HG03457 (cell line): ENCODE measurements around the gene LPAR1.

Experiments
- ATAC-seq: cut with Tn5 transposase; IDR thresholded peaks from one replicate; pipeline ENCODE4 v1.9.1; 2021; ENCODE audit warnings: moderate number of reproducible peaks; ENCODE audit not compliant: unreplicated experiment

Gene LPAR1

GRCh38 chr9:111003182-111003581 lies 35.1 kb downstream of the LPAR1 start:
- no peak for ATAC-seq

GRCh38 chr9:111001526-111001925 lies 36.7 kb downstream of the LPAR1 start:
- ATAC-seq, result no peak

- no peak for ATAC-seq
Measured at GRCh38 chr9:111000202-111000601, 38.1 kb downstream of the LPAR1 start.

- ATAC-seq, result no peak
Measured at GRCh38 chr9:110999379-110999778, 38.9 kb downstream of the LPAR1 start.

GRCh38 chr9:110997847-110998246 lies 40.4 kb downstream of the LPAR1 start:
- no peak for ATAC-seq

- ATAC-seq, result no peak
Measured at GRCh38 chr9:110996436-110997220, 41.6 kb downstream of the LPAR1 start.

- ATAC-seq, result no peak
Measured at GRCh38 chr9:110995420-110996340, 42.6 kb downstream of the LPAR1 start.

- ATAC-seq, result no peak
Measured at GRCh38 chr9:110994771-110995241, 43.5 kb downstream of the LPAR1 start.

- ATAC-seq, result no peak
Measured at GRCh38 chr9:110990481-110990880, 47.8 kb downstream of the LPAR1 start.

GRCh38 chr9:110986529-110986928 lies 51.7 kb downstream of the LPAR1 start:
- no peak for ATAC-seq

- no peak for ATAC-seq
Measured at GRCh38 chr9:110984890-110985437, 53.3 kb downstream of the LPAR1 start.

- no peak for ATAC-seq
Measured at GRCh38 chr9:110980261-110980660, 58.0 kb downstream of the LPAR1 start.

GRCh38 chr9:110979636-110980035 lies 58.6 kb downstream of the LPAR1 start:
- no peak for ATAC-seq

- no peak for ATAC-seq
Measured at GRCh38 chr9:110978516-110978915, 59.8 kb downstream of the LPAR1 start.

GRCh38 chr9:110977259-110977709 lies 61.0 kb downstream of the LPAR1 start:
- ATAC-seq, result no peak

GRCh38 chr9:110975969-110976368 lies 62.3 kb downstream of the LPAR1 start:
- no peak for ATAC-seq

GRCh38 chr9:110975278-110975677 lies 63.0 kb downstream of the LPAR1 start:
- ATAC-seq, result no peak

GRCh38 chr9:110971705-110972104 lies 66.6 kb downstream of the LPAR1 start:
- no peak for ATAC-seq

- no peak for ATAC-seq
Measured at GRCh38 chr9:110971234-110971633, 67.0 kb downstream of the LPAR1 start.

GRCh38 chr9:110969971-110970386 lies 68.3 kb downstream of the LPAR1 start:
- ATAC-seq, result no peak

GRCh38 chr9:110968096-110968495 lies 70.2 kb downstream of the LPAR1 start:
- ATAC-seq, result no peak
